ENCODE results near the gene TESPA1.
"Not testable (repeated sequence)": the region's sequence is repeated elsewhere in the genome, so short reads cannot be mapped to it uniquely, and the experiment has no call there.

TESPA1 gene

GRCh38 chr12:54984658-54985376, at the start of gene TESPA1:
TSS of gene TESPA1 (minus strand) at chr12:54984762. CDS start at chr12:54974562, 10,200 bp downstream.
- no peak for DNase-seq

GRCh38 chr12:55034218-55034617, 49.7 kb upstream of the TESPA1 start:
- no peak for DNase-seq

- DNase-seq = no peak
Observed at GRCh38 chr12:55025508-55025907, 40.9 kb upstream of the TESPA1 start.

GRCh38 chr12:55024575-55024974, 40.0 kb upstream of the TESPA1 start:
- DNase-seq = no peak

GRCh38 chr12:55019784-55020183, 35.2 kb upstream of the TESPA1 start, which contains the start of gene NEUROD4:
TSS of gene NEUROD4 (plus strand) at chr12:55019974. CDS start at chr12:55026440, 6,466 bp downstream.
- no peak for DNase-seq

GRCh38 chr12:55017416-55017925, 32.9 kb upstream of the TESPA1 start:
- DNase-seq = no peak

GRCh38 chr12:55008944-55009585, 24.5 kb upstream of the TESPA1 start:
- no peak for DNase-seq

GRCh38 chr12:55002355-55002754, 17.8 kb upstream of the TESPA1 start:
- DNase-seq = no peak

- DNase-seq = no peak
Observed at GRCh38 chr12:55001198-55001868, 16.8 kb upstream of the TESPA1 start.

- no peak for DNase-seq
Observed at GRCh38 chr12:54998958-54999510, 14.5 kb upstream of the TESPA1 start.

- DNase-seq = no peak
Observed at GRCh38 chr12:54997929-54998522, 13.5 kb upstream of the TESPA1 start.

- no peak for DNase-seq
Observed at GRCh38 chr12:54996205-54996604, 11.6 kb upstream of the TESPA1 start.

- DNase-seq = no peak
Observed at GRCh38 chr12:54993181-54993835, 8.7 kb upstream of the TESPA1 start.

- DNase-seq = no peak
Observed at GRCh38 chr12:54991991-54992375, 7.4 kb upstream of the TESPA1 start.

- no peak for DNase-seq
Observed at GRCh38 chr12:54991161-54991990, 6.8 kb upstream of the TESPA1 start.

GRCh38 chr12:54989829-54990228, 5.3 kb upstream of the TESPA1 start:
- DNase-seq = no peak

- no peak for DNase-seq
Observed at GRCh38 chr12:54988402-54989054, 4.0 kb upstream of the TESPA1 start.

- DNase-seq = no peak
Observed at GRCh38 chr12:54987611-54988231, 3.2 kb upstream of the TESPA1 start.

- DNase-seq = not testable (repeated sequence)
Observed at GRCh38 chr12:54986773-54987172, 2.2 kb upstream of the TESPA1 start.

GRCh38 chr12:54983536-54984101, 943 bp downstream of the TESPA1 start:
- no peak for DNase-seq
